ENCODE results near the gene RNF126.
"Not testable (repeated sequence)": the region's sequence is repeated elsewhere in the genome, so short reads cannot be mapped to it uniquely, and the experiment has no call there.

RNF126 gene

GRCh38 chr19:662962-663681, at the start of gene RNF126:
TSS of gene RNF126 (minus strand) at chr19:663214. CDS start at chr19:663121, 93 bp downstream.
- DNase-seq, result peak; percentile 92

GRCh38 chr19:711254-711653, 48.2 kb upstream of the RNF126 start:
- DNase-seq, result no peak

- no peak for DNase-seq
Observed at GRCh38 chr19:710767-711166, 47.8 kb upstream of the RNF126 start.

- no peak for DNase-seq
Observed at GRCh38 chr19:709965-710571, 47.1 kb upstream of the RNF126 start.

GRCh38 chr19:709196-709964, 46.4 kb upstream of the RNF126 start:
- DNase-seq, result no peak

- DNase-seq, result no peak
Observed at GRCh38 chr19:708154-709143, 45.4 kb upstream of the RNF126 start, which contains the start of gene PALM. TSS of gene PALM (plus strand) at chr19:708935. CDS start at chr19:709147, 212 bp downstream.

- no peak for DNase-seq
Observed at GRCh38 chr19:704447-704741, 41.4 kb upstream of the RNF126 start.

GRCh38 chr19:703651-704446, 40.8 kb upstream of the RNF126 start:
- DNase-seq, result peak; percentile 77

GRCh38 chr19:703329-703650, 40.3 kb upstream of the RNF126 start:
- DNase-seq, result no peak

GRCh38 chr19:702847-703246, 39.8 kb upstream of the RNF126 start:
- not testable (repeated sequence) for DNase-seq

GRCh38 chr19:699885-700284, 36.9 kb upstream of the RNF126 start:
- peak; percentile 51 for DNase-seq

GRCh38 chr19:698529-698928, 35.5 kb upstream of the RNF126 start:
- DNase-seq, result not testable (repeated sequence)

GRCh38 chr19:695352-695949, 32.4 kb upstream of the RNF126 start, which contains the start of gene PRSS57:
TSS of gene PRSS57 (minus strand) at chr19:695452. CDS start at chr19:695430, 22 bp downstream.
- no peak for DNase-seq

- DNase-seq, result no peak
Observed at GRCh38 chr19:694481-695351, 31.7 kb upstream of the RNF126 start.

- no peak for DNase-seq
Observed at GRCh38 chr19:690203-690602, 27.2 kb upstream of the RNF126 start.

GRCh38 chr19:688992-689391, 26.0 kb upstream of the RNF126 start:
- DNase-seq, result no peak

- DNase-seq, result no peak
Observed at GRCh38 chr19:688214-688613, 25.2 kb upstream of the RNF126 start.

- no peak for DNase-seq
Observed at GRCh38 chr19:687569-688166, 24.7 kb upstream of the RNF126 start.

GRCh38 chr19:686589-687297, 23.7 kb upstream of the RNF126 start:
- DNase-seq, result no peak
